C4-2B (cell line): ENCODE results near the gene EPN1.

Experiments
- H3K27ac ChIP-seq: fragments of 450-650 bp; 2 replicates; pipeline ENCODE4 v1.5.1; 2017
- ZFX ChIP-seq: fragments of 450-650 bp; IDR thresholded peaks from 2 replicates; pipeline ENCODE4 v1.6.1; 2017
- TF ChIP-seq, protein P1 (sequence below): fragments of 450-650 bp; conservative IDR thresholded peaks from 2 replicates; pipeline ENCODE4 v1.5.1; 2017; ENCODE audit warnings: mild to moderate bottlenecking

Gene EPN1

DNA sequence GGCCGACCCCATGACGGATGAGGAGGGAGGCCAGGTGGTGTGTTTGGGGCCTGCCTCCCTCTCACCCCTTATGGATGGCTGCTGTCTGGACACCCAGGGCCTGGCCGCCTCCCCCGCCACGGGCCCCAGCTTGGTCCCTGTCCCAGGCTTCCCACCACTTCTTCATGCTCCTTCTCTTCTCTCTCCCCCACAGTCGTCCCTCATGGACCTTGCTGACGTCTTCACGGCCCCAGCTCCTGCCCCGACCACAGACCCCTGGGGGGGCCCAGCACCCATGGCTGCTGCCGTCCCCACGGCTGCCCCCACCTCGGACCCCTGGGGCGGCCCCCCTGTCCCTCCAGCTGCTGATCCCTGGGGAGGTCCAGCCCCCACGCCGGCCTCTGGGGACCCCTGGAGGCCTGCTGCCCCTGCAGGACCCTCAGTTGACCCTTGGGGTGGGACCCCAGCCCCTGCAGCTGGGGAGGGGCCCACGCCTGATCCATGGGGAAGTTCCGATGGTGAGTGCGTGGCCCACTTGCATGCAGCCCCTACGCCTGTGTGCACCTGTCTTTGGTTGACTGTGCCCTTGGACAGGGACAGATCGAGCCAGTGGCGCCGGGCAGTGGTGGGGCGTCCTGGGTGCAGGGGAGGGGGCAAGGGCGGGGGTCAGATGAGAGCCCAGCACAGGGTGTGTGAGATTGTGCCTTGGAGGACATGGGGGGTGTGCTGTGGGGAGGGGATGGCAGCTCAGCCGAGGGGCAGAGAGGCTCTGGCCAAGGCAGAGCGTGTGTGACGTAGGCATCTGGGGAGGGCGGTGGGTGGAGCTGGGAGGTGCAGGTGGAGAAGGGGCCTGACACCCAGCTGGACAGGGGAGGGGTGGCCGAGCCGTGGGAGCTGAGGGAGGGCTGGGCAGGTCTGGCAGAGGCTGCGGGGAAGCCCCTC lies 16.8 kb downstream of the EPN1 start:
- TF ChIP-seq, protein P1, sequence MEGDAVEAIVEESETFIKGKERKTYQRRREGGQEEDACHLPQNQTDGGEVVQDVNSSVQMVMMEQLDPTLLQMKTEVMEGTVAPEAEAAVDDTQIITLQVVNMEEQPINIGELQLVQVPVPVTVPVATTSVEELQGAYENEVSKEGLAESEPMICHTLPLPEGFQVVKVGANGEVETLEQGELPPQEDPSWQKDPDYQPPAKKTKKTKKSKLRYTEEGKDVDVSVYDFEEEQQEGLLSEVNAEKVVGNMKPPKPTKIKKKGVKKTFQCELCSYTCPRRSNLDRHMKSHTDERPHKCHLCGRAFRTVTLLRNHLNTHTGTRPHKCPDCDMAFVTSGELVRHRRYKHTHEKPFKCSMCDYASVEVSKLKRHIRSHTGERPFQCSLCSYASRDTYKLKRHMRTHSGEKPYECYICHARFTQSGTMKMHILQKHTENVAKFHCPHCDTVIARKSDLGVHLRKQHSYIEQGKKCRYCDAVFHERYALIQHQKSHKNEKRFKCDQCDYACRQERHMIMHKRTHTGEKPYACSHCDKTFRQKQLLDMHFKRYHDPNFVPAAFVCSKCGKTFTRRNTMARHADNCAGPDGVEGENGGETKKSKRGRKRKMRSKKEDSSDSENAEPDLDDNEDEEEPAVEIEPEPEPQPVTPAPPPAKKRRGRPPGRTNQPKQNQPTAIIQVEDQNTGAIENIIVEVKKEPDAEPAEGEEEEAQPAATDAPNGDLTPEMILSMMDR, result no peak
- TF ChIP-seq ZFX, result no peak
- H3K27ac ChIP-seq, result no peak overlapping the region

DNA sequence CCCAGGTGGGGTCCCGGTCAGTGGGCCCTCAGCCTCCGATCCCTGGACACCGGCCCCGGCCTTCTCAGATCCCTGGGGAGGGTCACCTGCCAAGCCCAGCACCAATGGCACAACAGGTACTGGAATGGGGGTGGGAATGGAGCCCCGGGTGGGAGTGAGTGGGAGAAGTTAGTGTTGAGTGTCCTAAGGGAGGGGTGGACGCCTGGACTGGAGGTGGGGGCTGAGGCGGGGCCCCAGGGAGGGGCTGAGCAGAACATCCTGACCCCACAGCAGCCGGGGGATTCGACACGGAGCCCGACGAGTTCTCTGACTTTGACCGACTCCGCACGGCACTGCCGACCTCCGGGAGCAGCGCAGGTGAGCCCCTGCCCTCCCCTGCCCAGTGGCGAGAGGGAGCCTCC lies 17.7 kb downstream of the EPN1 start:
- H3K27ac ChIP-seq, result no peak overlapping the region
- no peak for TF ChIP-seq ZFX
- TF ChIP-seq, protein P1, result no peak

DNA sequence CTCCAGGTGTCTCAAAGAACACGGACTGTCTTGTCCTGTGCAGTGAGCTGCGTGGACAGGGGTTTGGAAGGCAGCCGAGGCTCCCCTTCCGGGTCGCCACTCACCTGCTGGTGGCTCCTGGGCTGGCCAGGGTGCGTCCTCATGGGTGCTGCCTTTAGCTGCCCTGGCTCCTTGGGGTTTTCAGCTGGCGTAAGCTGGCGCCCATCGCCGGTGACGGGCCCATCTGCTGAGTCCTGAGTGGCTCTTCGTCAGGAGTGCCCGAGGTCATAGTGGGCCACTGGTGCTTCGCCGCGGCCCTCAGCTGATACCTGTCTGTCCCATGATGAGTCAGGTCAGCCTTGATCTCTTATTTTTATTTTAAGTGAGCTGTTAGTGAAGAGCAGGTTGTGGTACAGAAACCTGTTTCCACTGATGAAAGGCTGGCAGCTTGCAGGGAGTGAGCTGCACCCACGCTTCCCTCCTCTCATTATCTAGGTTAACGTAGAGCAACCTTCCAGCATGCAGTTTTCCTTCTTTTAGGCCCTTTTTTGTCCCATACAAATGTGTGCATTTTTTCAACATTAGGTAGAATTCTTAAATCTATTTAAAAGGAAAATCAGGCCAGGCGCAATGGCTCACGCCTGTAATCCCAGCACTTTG lies 18.4 kb downstream of the EPN1 start:
- H3K27ac ChIP-seq, result no peak overlapping the region
- no peak for TF ChIP-seq ZFX
- TF ChIP-seq, protein P1, result no peak

DNA sequence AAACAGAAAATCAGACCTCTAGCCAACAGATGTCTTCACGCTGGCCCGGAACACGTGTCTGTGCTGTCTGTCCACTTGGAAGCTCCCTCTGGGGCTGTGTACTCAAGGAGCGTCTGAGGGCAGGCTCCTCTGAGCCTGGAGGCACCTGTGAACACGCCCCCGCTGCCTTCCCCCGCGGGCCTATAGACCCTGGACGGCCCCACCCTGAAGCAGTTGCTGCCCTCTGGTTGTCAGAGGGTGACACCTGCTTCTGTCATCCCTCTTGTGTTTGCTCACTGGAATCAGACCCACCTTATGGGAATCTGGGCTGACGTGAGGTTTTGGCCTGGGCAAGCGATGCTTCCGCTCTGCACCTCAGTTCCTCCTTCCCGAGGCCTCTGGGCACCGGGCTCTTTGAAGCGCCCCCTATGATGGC lies 19.2 kb downstream of the EPN1 start:
- H3K27ac ChIP-seq, result no peak overlapping the region
- no peak for TF ChIP-seq ZFX
- TF ChIP-seq, protein P1, result no peak

DNA sequence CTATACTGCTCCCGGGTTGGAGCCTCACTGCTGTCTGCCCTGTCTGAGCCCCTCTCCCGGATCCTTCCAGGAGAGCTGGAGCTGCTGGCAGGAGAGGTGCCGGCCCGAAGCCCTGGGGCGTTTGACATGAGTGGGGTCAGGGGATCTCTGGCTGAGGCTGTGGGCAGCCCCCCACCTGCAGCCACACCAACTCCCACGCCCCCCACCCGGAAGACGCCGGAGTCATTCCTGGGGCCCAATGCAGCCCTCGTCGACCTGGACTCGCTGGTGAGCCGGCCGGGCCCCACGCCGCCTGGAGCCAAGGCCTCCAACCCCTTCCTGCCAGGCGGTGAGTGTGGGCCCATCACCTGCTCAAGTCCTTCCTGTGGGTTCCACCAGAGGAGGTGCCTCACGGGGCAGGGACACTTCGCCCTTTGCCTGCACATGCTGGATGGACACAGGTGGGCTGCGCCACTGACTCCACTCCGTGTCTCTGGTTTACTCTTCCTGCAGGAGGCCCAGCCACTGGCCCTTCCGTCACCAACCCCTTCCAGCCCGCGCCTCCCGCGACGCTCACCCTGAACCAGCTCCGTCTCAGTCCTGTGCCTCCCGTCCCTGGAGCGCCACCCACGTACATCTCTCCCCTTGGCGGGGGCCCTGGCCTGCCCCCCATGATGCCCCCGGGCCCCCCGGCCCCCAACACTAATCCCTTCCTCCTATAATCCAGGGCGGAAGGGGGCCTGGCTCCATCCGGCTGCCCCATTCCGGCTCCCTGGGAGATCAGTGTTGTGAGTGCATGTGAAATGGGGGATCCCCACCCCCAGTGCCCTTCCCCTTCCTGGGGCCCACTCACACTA lies 19.8 kb downstream of the EPN1 start:
- no peak overlapping the region for H3K27ac ChIP-seq
- TF ChIP-seq, protein P1, result no peak
- no peak for TF ChIP-seq ZFX

DNA sequence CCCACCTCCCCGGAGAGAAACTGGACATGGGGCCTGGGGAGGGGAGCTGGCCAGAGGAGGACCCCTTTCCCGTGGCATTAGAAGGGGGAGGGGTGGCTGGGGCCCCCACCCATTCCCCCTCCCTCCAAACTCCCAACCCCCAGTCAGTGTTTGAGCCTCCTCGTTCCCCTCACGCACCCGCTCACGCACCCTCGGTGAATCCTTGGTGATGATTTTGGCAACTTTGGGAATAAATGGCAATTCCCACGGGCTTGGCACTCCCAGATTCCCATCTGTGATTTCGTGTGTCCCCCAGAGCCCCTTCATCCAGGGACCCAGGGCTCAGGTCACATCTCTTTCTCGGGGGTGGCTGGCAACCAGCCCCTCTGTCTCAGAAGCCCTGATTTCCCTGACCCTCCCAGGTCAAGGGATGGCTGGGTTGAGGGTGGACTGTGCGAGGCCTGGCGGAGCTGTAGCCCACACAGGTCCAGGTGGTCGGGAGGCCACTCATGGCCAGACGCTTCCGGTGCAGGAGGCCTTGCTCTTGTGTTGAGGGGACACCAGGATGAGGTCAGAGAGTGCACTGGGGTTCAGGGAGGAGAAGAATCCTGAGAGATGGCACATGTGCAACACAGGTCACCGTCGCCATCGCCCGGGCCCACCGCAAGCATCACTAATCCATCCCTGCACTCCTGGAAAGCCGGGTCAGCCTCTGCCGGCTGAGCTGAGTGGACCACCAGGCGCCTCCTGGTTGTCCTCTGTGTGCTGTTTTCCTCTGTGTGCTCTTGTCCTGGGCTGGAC lies 20.7 kb downstream of the EPN1 start:
- H3K27ac ChIP-seq, result no peak overlapping the region
- no peak for TF ChIP-seq ZFX
- TF ChIP-seq, protein P1, result no peak
